ENCODE results near the gene SEMA4A. TPM values are rescaled to one million over a fixed set of nuclear protein-coding genes. Genes with fewer than 3 reads are reported as not detected.
A peak's percentile ranks its signal among the peaks of the same experiment; 100 is the strongest.

The SEMA4A gene
- total and polyA plus RNA-seq, 4 donors, result 22.7 to 54.9 (median 36.9) TPM

- peaks cover 0 to 15% (median 2%) of the 10 kb centered on the region in 5 donors for H3K4me1 ChIP-seq (ENCODE audit: control insufficient read depth in 5 of 5, insufficient read depth in 5 of 5, low read length in 5 of 5)
- WGBS, 2 donors, result 2 to 4% methylated on average over 59 of the region's 59 CpGs
- no peaks in the 10 kb centered on the region for H3K27me3 ChIP-seq (ENCODE audit: control insufficient read depth in 3 of 3, insufficient read depth in 3 of 3, low read length in 2 of 3)
- H3K9me3 ChIP-seq (ENCODE audit: control insufficient read depth in 4 of 4, insufficient read depth in 3 of 4, low read length in 3 of 4), result no peaks in the 10 kb centered on the region
- peak; percentile 100 for ATAC-seq (ENCODE audit: insufficient read depth, low FRiP score)
- peak; percentile 98 to 100 (median 100) for DNase-seq
- H3K27ac ChIP-seq (ENCODE audit: low read depth in 1 of 2, low read length in 1 of 2), result peak within 1 kb of the TSS; percentile 68 to 86
- TF ChIP-seq, protein P1, sequence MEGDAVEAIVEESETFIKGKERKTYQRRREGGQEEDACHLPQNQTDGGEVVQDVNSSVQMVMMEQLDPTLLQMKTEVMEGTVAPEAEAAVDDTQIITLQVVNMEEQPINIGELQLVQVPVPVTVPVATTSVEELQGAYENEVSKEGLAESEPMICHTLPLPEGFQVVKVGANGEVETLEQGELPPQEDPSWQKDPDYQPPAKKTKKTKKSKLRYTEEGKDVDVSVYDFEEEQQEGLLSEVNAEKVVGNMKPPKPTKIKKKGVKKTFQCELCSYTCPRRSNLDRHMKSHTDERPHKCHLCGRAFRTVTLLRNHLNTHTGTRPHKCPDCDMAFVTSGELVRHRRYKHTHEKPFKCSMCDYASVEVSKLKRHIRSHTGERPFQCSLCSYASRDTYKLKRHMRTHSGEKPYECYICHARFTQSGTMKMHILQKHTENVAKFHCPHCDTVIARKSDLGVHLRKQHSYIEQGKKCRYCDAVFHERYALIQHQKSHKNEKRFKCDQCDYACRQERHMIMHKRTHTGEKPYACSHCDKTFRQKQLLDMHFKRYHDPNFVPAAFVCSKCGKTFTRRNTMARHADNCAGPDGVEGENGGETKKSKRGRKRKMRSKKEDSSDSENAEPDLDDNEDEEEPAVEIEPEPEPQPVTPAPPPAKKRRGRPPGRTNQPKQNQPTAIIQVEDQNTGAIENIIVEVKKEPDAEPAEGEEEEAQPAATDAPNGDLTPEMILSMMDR (IDR thresholded peaks at IDR 0.05; ENCODE audit: control extremely low read depth, extremely low read depth), result no peak
- H3K4me3 ChIP-seq, result peak within 1 kb of the TSS; percentile 90
- peak within 1 kb of the TSS; percentile 18 to 89 for H3K9ac ChIP-seq (ENCODE audit: insufficient read depth in 1 of 2, low read length in 2 of 2)
- H3K36me3 ChIP-seq (ENCODE audit: control insufficient read depth in 4 of 4, insufficient read depth in 4 of 4, low read length in 4 of 4), result peaks cover 0 to 7% (median 4%) of the 10 kb centered on the region in 4 donors
Observed at GRCh38 chr1:156193488-156194299, 40.3 kb downstream of the SEMA4A start, which contains the start of gene SLC25A44. Gene SLC25A44 (plus strand): TSS chr1:156194104. CDS start chr1:156199848, 5,744 bp downstream.

DNA sequence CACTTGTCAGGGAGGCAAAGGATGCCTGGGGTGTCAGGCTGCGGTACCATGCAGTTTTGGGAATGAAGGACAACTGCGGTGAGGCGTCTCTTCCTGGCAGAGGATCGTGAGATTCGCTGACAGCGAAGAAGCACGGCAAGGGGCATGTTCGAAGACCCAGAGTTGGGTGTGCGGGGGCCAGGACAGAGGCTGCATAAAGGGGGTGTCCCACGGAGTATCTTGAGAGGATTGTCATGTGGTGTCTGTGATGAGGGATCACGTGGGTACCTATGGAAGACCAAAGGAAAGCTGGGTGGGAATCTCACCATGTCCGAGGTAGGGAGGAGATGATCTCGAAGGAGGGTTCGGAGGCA is 40.9 kb downstream of the SEMA4A start:
- Histone ChIP-seq H3K27me3 (ENCODE audit: control insufficient read depth in 3 of 3, insufficient read depth in 3 of 3, low read length in 2 of 3) (no peaks in the 10 kb centered on the region), H3K4me1 (ENCODE audit: control insufficient read depth in 5 of 5, insufficient read depth in 5 of 5, low read length in 5 of 5) (peaks cover 0 to 15% (median 2%) of the 10 kb centered on the region in 5 donors), H3K9me3 (ENCODE audit: control insufficient read depth in 4 of 4, insufficient read depth in 3 of 4, low read length in 3 of 4) (no peaks in the 10 kb centered on the region), H3K27ac (ENCODE audit: low read depth in 1 of 2, low read length in 1 of 2) (peak overlapping the region; percentile 68 to 84), H3K36me3 (ENCODE audit: control insufficient read depth in 4 of 4, insufficient read depth in 4 of 4, low read length in 4 of 4) (peaks cover 0 to 7% (median 4%) of the 10 kb centered on the region in 4 donors), H3K4me3 (peak overlapping the region; percentile 90), H3K9ac (ENCODE audit: insufficient read depth in 1 of 2, low read length in 2 of 2) (peak overlapping the region; percentile 7 to 51)
- DNase-seq, result no peak
- 14 to 20% methylated on average over 14 of the region's 14 CpGs for WGBS, 2 donors
- ATAC-seq (ENCODE audit: insufficient read depth, low FRiP score), result no peak
- TF ChIP-seq, protein P1 (IDR thresholded peaks at IDR 0.05; ENCODE audit: control extremely low read depth, extremely low read depth), result no peak

DNA sequence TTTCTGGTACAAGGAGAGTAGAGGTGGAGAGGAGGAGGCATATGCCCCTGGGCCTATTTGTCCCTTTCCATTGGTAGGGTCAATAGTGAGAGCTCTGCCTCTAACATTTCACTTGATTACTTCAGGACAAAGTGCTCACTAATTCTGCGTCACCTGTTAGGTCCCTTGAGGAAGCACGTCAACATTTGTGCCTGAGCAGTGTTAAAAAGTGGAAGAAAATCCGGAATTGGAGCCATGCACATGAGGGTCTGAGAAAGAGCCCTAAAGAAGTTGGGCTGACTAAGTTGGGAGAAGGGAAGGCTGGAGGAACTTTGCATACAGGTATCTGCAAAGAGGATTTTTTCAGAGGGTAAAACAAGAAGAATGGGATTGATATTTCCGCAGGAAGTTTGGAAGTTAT is 42.5 kb downstream of the SEMA4A start:
- DNase-seq (no peak), ATAC-seq (ENCODE audit: insufficient read depth, low FRiP score) (no peak)
- Histone ChIP-seq H3K9ac (ENCODE audit: insufficient read depth in 1 of 2, low read length in 2 of 2) (no peak overlapping the region), H3K27ac (ENCODE audit: low read depth in 1 of 2, low read length in 1 of 2) (no peak overlapping the region), H3K4me1 (ENCODE audit: control insufficient read depth in 5 of 5, insufficient read depth in 5 of 5, low read length in 5 of 5) (peaks cover 0 to 15% (median 2%) of the 10 kb centered on the region in 5 donors), H3K9me3 (ENCODE audit: control insufficient read depth in 4 of 4, insufficient read depth in 3 of 4, low read length in 3 of 4) (no peaks in the 10 kb centered on the region), H3K4me3 (no peak overlapping the region), H3K36me3 (ENCODE audit: control insufficient read depth in 4 of 4, insufficient read depth in 4 of 4, low read length in 4 of 4) (peaks cover 2 to 14% (median 6%) of the 10 kb centered on the region in 4 donors), H3K27me3 (ENCODE audit: control insufficient read depth in 3 of 3, insufficient read depth in 3 of 3, low read length in 2 of 3) (no peaks in the 10 kb centered on the region)
- 74 to 81% methylated on average over 4 of the region's 4 CpGs for WGBS, 2 donors
- TF ChIP-seq, protein P1 (IDR thresholded peaks at IDR 0.05; ENCODE audit: control extremely low read depth, extremely low read depth), result no peak

All from lung (tissue), 12 donors.